MCF 10A (cell line): ENCODE data around the gene TEAD3. TPM values are rescaled to one million over a fixed set of nuclear protein-coding genes. Genes with fewer than 3 reads are reported as not detected.
"Not testable (repeated sequence)": the region's sequence is repeated elsewhere in the genome, so short reads cannot be mapped to it uniquely, and the experiment has no call there.

ENCODE experiments used
- BruUV-seq: library from RNA; stranded (reverse); fragments of 400-500 nt; replicated peaks from 2 replicates; lab custom pipeline; 2021; lab: Mats Ljungman, UMichigan
- CTCF ChIA-PET: fragments of 300-600 bp; sonication (Branson Sonifier 250); formaldehyde crosslinking; extraction: SDS; loops from one replicate; lab custom pipeline; 2021; ENCODE audit warnings: antibody characterized with exemption, inconsistent platforms; lab: Yijun Ruan, JAX
- POLR2A ChIA-PET: fragments of 300-600, 350-650 bp; sonication (Branson Sonifier 250); formaldehyde crosslinking; extraction: SDS; loops from one replicate; lab custom pipeline; 2020; ENCODE audit warnings: antibody characterized with exemption, inconsistent platforms; lab: Yijun Ruan, JAX
- DNase-seq: peaks from one replicate; pipeline ENCODE4 v3.0.0-alpha.2; 2018; ENCODE audit not compliant: unreplicated experiment
- H3K27ac Mint-ChIP-seq: one replicate; pipeline ENCODE4 v1.8.0; 2022; ENCODE audit warnings: mild to moderate bottlenecking, low read depth, mixed read lengths; ENCODE audit not compliant: unreplicated experiment
- H3K27me3 Mint-ChIP-seq: one replicate; pipeline ENCODE4 v1.8.0; 2022; ENCODE audit warnings: mixed read lengths; ENCODE audit not compliant: insufficient read depth, unreplicated experiment
- H3K36me3 Mint-ChIP-seq: one replicate; pipeline ENCODE4 v1.8.0; 2022; ENCODE audit warnings: mild to moderate bottlenecking, moderate library complexity, mixed read lengths; ENCODE audit not compliant: insufficient read depth, unreplicated experiment
- H3K4me1 Mint-ChIP-seq: one replicate; pipeline ENCODE4 v1.8.0; 2022; ENCODE audit warnings: mixed read lengths; ENCODE audit not compliant: insufficient read depth, unreplicated experiment
- H3K4me3 Mint-ChIP-seq: one replicate; pipeline ENCODE4 v1.8.0; 2022; ENCODE audit warnings: mild to moderate bottlenecking, moderate library complexity, mixed read lengths; ENCODE audit not compliant: unreplicated experiment
- H3K9me3 Mint-ChIP-seq: one replicate; pipeline ENCODE4 v1.8.0; 2022; ENCODE audit warnings: mixed read lengths; ENCODE audit not compliant: unreplicated experiment
- CTCF ChIP-seq: fragments of 200-600 bp; IDR thresholded peaks from one replicate; pipeline ENCODE4 v1.8.0; 2022; ENCODE audit warnings: antibody characterized with exemption, mild to moderate bottlenecking; ENCODE audit not compliant: unreplicated experiment
- intact Hi-C: fragments of 100-400 bp; cut with micrococcal nuclease; formaldehyde crosslinking; loops from 2 replicates; pipeline ENCODE4 v1.14.1; 2022
- total RNA-seq: library from RNA; stranded (reverse); gene quantifications from 2 replicates; pipeline ENCODE4 v1.2.3, GENCODE V29; 2022

TEAD3 gene
- total RNA-seq, 1 experiment from 2014 or later: 11.1 TPM

GRCh38 chr6:35435074-35435837 is 61.6 kb downstream of the TEAD3 start:
- Mint-ChIP-seq H3K9me3 (no peaks in the 10 kb centered on the region), H3K4me1 (no peaks in the 10 kb centered on the region), H3K27ac (no peak overlapping the region), H3K4me3 (no peak overlapping the region), H3K27me3 (no peaks in the 10 kb centered on the region), H3K36me3 (no peaks in the 10 kb centered on the region)
- BruUV-seq: no TSS peak
- POLR2A ChIA-PET: interaction anchor here (1.8 kb wide), 1 partner anchor 92 kb away, joined by 3 read pairs; no protein-coding TSS in a partner anchor
- DNase-seq: no peak
- no peak for TF ChIP-seq CTCF
- CTCF ChIA-PET: interaction anchor here (0.6 to 0.7 kb wide), 3 partner anchors 93 to 212 kb away, joined by 3 to 4 read pairs (median 3); partner anchors contain the start of gene PPARD
- intact Hi-C loops: no loop called here

- not testable (repeated sequence) for H3K9me3 Mint-ChIP-seq, H3K4me3 Mint-ChIP-seq
Measured at GRCh38 chr6:35432702-35433101, 64.2 kb downstream of the TEAD3 start.

GRCh38 chr6:35432291-35432690 is 64.6 kb downstream of the TEAD3 start:
- Mint-ChIP-seq H3K36me3 (peaks cover 7% of the 10 kb centered on the region), H3K9me3 (no peaks in the 10 kb centered on the region), H3K27me3 (no peaks in the 10 kb centered on the region), H3K4me3 (no peak overlapping the region), H3K27ac (no peak overlapping the region), H3K4me1 (no peaks in the 10 kb centered on the region)
- CTCF ChIA-PET: interaction anchor here (1.6 kb wide), 1 partner anchor 104 kb away, joined by 4 read pairs; no protein-coding TSS in a partner anchor
- intact Hi-C loops: no loop called here
- TF ChIP-seq CTCF: no peak
- no TSS peak for BruUV-seq
- DNase-seq: no peak
- POLR2A ChIA-PET: interaction anchor here (0.8 kb wide), 1 partner anchor 15 kb away, joined by 4 read pairs; no protein-coding TSS in a partner anchor

More at GRCh38 chr6:35432702-35433101, 64.2 kb downstream of the TEAD3 start:
- H3K36me3 Mint-ChIP-seq, DNase-seq, BruUV-seq, H3K4me1 Mint-ChIP-seq, H3K27ac Mint-ChIP-seq, intact Hi-C loops, H3K27me3 Mint-ChIP-seq: not testable (repeated sequence)
- ChIA-PET POLR2A (interaction anchor here (0.8 kb wide), 1 partner anchor 14 kb away, joined by 4 read pairs; no protein-coding TSS in a partner anchor), CTCF (interaction anchor here (0.6 to 1.6 kb wide), 3 partner anchors 12 to 105 kb away, joined by 3 to 4 read pairs (median 4); no protein-coding TSS in a partner anchor)

- Mint-ChIP-seq H3K27me3 (no peaks in the 10 kb centered on the region), H3K27ac (no peak overlapping the region), H3K36me3 (peaks cover 13% of the 10 kb centered on the region), H3K4me3 (no peak overlapping the region), H3K4me1 (no peaks in the 10 kb centered on the region), H3K9me3 (no peaks in the 10 kb centered on the region)
- DNase-seq: no peak
- CTCF ChIA-PET: interaction anchor here (1.9 kb wide), 1 partner anchor 20 kb away, joined by 8 read pairs; no protein-coding TSS in a partner anchor
- POLR2A ChIA-PET: interaction anchor here (0.7 kb wide), 1 partner anchor 70 kb away, joined by 3 read pairs; no protein-coding TSS in a partner anchor
- no peak for TF ChIP-seq CTCF
- intact Hi-C loops: no loop called here
- BruUV-seq: no TSS peak
Measured at GRCh38 chr6:35429463-35429862, 67.4 kb downstream of the TEAD3 start.
